CD14-positive monocyte (primary cell): ENCODE data around the gene DNPEP. TPM values are rescaled to one million over a fixed set of nuclear protein-coding genes. Genes with fewer than 3 reads are reported as not detected.

Experiments
- DNase-seq, 3 donors: peaks; one replicate each; pipeline ENCODE4 v3.0.0-alpha.2; 2011 to 2022
- H2AFZ ChIP-seq: 2 replicates; pipeline ENCODE4 v1.6.0; 2012; ENCODE audit warnings: mild to moderate bottlenecking, low read depth, low read length, inconsistent platforms; ENCODE audit not compliant: insufficient read depth, poor library complexity, severe bottlenecking
- H3K27ac ChIP-seq, 2 donors: 1 replicate in 1 of 2; 2 replicates in 1 of 2; pipeline ENCODE4 v1.5.1; 2012 to 2013; ENCODE audit warnings: low read length in 2 of 2, control low read depth in 1 of 2, inconsistent platforms in 1 of 2, low read depth in 1 of 2, mild to moderate bottlenecking in 1 of 2
- H3K27me3 ChIP-seq, 2 donors: one replicate each; pipeline versions ENCODE4 v1.6.0 to v1.6.1; 2011 to 2013; ENCODE audit warnings: low read length in 2 of 2; ENCODE audit not compliant: control insufficient read depth in 2 of 2, insufficient read depth in 2 of 2
- H3K36me3 ChIP-seq, 2 donors: replicated peaks in 1 of 2; 1 replicate in 1 of 2; 2 replicates in 1 of 2; pipeline versions ENCODE4 v1.5.1 to v1.6.1; 2012 to 2013; ENCODE audit warnings: low read length in 2 of 2, control low read depth in 1 of 2, inconsistent platforms in 1 of 2, mild to moderate bottlenecking in 1 of 2; ENCODE audit not compliant: insufficient read depth in 2 of 2, control insufficient read depth in 1 of 2
- H3K4me1 ChIP-seq, 2 donors: 1 replicate in 1 of 2; 2 replicates in 1 of 2; pipeline versions ENCODE4 v1.5.1 to v1.6.1; 2012 to 2013; ENCODE audit warnings: low read length in 2 of 2, control low read depth in 1 of 2, inconsistent platforms in 1 of 2, mild to moderate bottlenecking in 1 of 2, moderate library complexity in 1 of 2; ENCODE audit not compliant: insufficient read depth in 2 of 2, control insufficient read depth in 1 of 2
- H3K4me2 ChIP-seq: replicated peaks from 2 replicates; pipeline ENCODE3; 2012; ENCODE audit warnings: low read length, moderate library complexity, mild to moderate bottlenecking; ENCODE audit not compliant: poor library complexity, severe bottlenecking; ENCODE audit errors: extremely low read depth
- H3K4me3 ChIP-seq, 3 experiments: fragments of 200-600 bp in 1 of 3; sonication (generic) in 1 of 3; replicated peaks in 1 of 3; 1 replicate in 2 of 3; 2 replicates in 1 of 3; pipeline ENCODE4 v1.5.1; 2011 to 2013; ENCODE audit warnings: low read length in 3 of 3, mild to moderate bottlenecking in 3 of 3, control low read depth in 2 of 3, low read depth in 2 of 3, inconsistent platforms in 1 of 3, moderate library complexity in 1 of 3
- H3K79me2 ChIP-seq: 2 replicates; pipeline ENCODE4 v1.6.0; 2012; ENCODE audit warnings: mild to moderate bottlenecking, control low read depth, inconsistent platforms, low read length, moderate library complexity; ENCODE audit not compliant: insufficient read depth
- H3K9ac ChIP-seq: 2 replicates; pipeline ENCODE4 v1.6.0; 2017; ENCODE audit warnings: low read length, mild to moderate bottlenecking; ENCODE audit not compliant: insufficient read depth, poor library complexity, severe bottlenecking
- H3K9me3 ChIP-seq, 2 donors: replicated peaks in 1 of 2; 1 replicate in 1 of 2; 2 replicates in 1 of 2; pipeline versions ENCODE4 v1.5.1 to v1.6.1; 2012 to 2013; ENCODE audit warnings: low read length in 2 of 2, control low read depth in 1 of 2; ENCODE audit not compliant: control insufficient read depth in 1 of 2, insufficient read depth in 1 of 2
- H4K20me1 ChIP-seq: 2 replicates; pipeline ENCODE4 v1.6.0; 2012; ENCODE audit warnings: mild to moderate bottlenecking, low read length, control low read depth, moderate library complexity; ENCODE audit not compliant: insufficient read depth
- H3K27ac Mint-ChIP-seq, 7 donors: one replicate each; pipeline ENCODE4 v1.8.0; 2020; ENCODE audit warnings: mild to moderate bottlenecking in 7 of 7, mixed read lengths in 7 of 7, moderate library complexity in 6 of 7, inconsistent platforms in 2 of 7
- H3K27me3 Mint-ChIP-seq, 3 donors: one replicate each; pipeline ENCODE4 v1.8.0; 2021 to 2022; ENCODE audit warnings: low read depth in 3 of 3, mild to moderate bottlenecking in 3 of 3, mixed read lengths in 3 of 3, moderate library complexity in 3 of 3, inconsistent platforms in 1 of 3
- H3K36me3 Mint-ChIP-seq, 2 donors: one replicate each; pipeline ENCODE4 v1.8.0; 2020; ENCODE audit warnings: mixed read lengths in 2 of 2, inconsistent platforms in 1 of 2, mild to moderate bottlenecking in 1 of 2
- H3K4me1 Mint-ChIP-seq: one replicate; pipeline ENCODE4 v1.8.0; 2020; ENCODE audit warnings: mild to moderate bottlenecking, mixed read lengths
- H3K4me3 Mint-ChIP-seq, 2 donors: one replicate each; pipeline ENCODE4 v1.8.0; 2020; ENCODE audit warnings: mild to moderate bottlenecking in 2 of 2, mixed read lengths in 2 of 2, moderate library complexity in 1 of 2
- H3K9me3 Mint-ChIP-seq, 7 donors: one replicate each; pipeline ENCODE4 v1.8.0; 2020 to 2022; ENCODE audit warnings: mixed read lengths in 7 of 7, mild to moderate bottlenecking in 6 of 7, moderate library complexity in 6 of 7, inconsistent platforms in 2 of 7
- CTCF ChIP-seq: fragments of 200-600 bp; IDR thresholded peaks from one replicate; pipeline ENCODE4 v1.8.0; 2022; ENCODE audit warnings: antibody characterized with exemption, mild to moderate bottlenecking
- WGBS: methylation state at CpG from one replicate; pipeline ENCODE4 v1.1.5; 2013; ENCODE audit warnings: missing lambda C conversion rate; ENCODE audit not compliant: insufficient coverage; 5-methylcytosine and 5-hydroxymethylcytosine counted together
- intact Hi-C, 2 donors: fragments of 100-400 bp; cut with micrococcal nuclease; formaldehyde crosslinking; loops; one replicate each; pipeline versions ENCODE4 v1.15.0 to v1.15.1; 2023
- polyA plus RNA-seq, 3 donors: library from polyadenylated mRNA; depleted of rRNA in 1 of 3; unstranded in 2 of 3; stranded (reverse) in 1 of 3; fragments of 300-500 nt in 2 of 3; fragments of >200 nt in 1 of 3; fragmentation: Illumina TruSeq in 2 of 3; gene quantifications; 1 replicate in 2 of 3; 2 replicates in 1 of 3; pipeline ENCODE4 v1.2.3, GENCODE V29; 2012 to 2021

DNPEP gene
- polyA plus RNA-seq, 3 donors, result 51.6 to 83.1 (median 60.6) TPM

- peak overlapping the region in 1 of 7 donors; percentile 9 for H3K27ac Mint-ChIP-seq
Observed at GRCh38 chr2:219327719-219328118, 60.0 kb downstream of the DNPEP start.

GRCh38 chr2:219325657-219326315 is 61.9 kb downstream of the DNPEP start:
- H3K9ac ChIP-seq, result no peak overlapping the region
- H3K27ac ChIP-seq, result no peak overlapping the region

More at GRCh38 chr2:219327719-219328118, 60.0 kb downstream of the DNPEP start:
- DNase-seq, result no peak
- Histone ChIP-seq H2AFZ (no peak overlapping the region), H4K20me1 (no peaks in the 10 kb centered on the region), H3K27ac (no peak overlapping the region), H3K4me1 (no peaks in the 10 kb centered on the region), H3K9me3 (peaks cover 0 to 12% of the 10 kb centered on the region in 2 donors), H3K36me3 (no peaks in the 10 kb centered on the region), H3K4me2 (no peak overlapping the region), H3K9ac (no peak overlapping the region), H3K4me3 (no peak overlapping the region), H3K79me2 (no peaks in the 10 kb centered on the region), H3K27me3 (peaks cover 26 to 53% of the 10 kb centered on the region in 2 donors)
- Mint-ChIP-seq H3K4me3 (no peak overlapping the region), H3K36me3 (peaks cover 0 to 6% of the 10 kb centered on the region in 2 donors), H3K27me3 (peaks cover 47 to 66% (median 54%) of the 10 kb centered on the region in 3 donors), H3K4me1 (peaks cover 4% of the 10 kb centered on the region), H3K9me3 (peaks cover 0 to 12% (median 4%) of the 10 kb centered on the region in 7 donors)
- 71% methylated on average over 2 of the region's 2 CpGs for WGBS
- no peak for TF ChIP-seq CTCF
- intact Hi-C loops, result no loop called here

More at GRCh38 chr2:219325657-219326315, 61.9 kb downstream of the DNPEP start:
- WGBS, result 3% methylated on average over 4 of the region's 9 CpGs
- Mint-ChIP-seq H3K27me3 (peaks cover 40 to 58% (median 41%) of the 10 kb centered on the region in 3 donors), H3K36me3 (no peaks in the 10 kb centered on the region), H3K27ac (no peak overlapping the region), H3K4me3 (peak overlapping the region in 1 of 2 donors; percentile 55), H3K9me3 (no peaks in the 10 kb centered on the region), H3K4me1 (peaks cover 4% of the 10 kb centered on the region)
- no peak overlapping the region for H3K4me3 ChIP-seq
- intact Hi-C loops, result no loop called here
- peaks cover 12 to 42% of the 10 kb centered on the region in 2 donors for H3K27me3 ChIP-seq
- DNase-seq, result no peak
- H2AFZ ChIP-seq, result no peak overlapping the region
- no peaks in the 10 kb centered on the region for H3K9me3 ChIP-seq
- H4K20me1 ChIP-seq, result no peaks in the 10 kb centered on the region
- TF ChIP-seq CTCF, result no peak
- H3K79me2 ChIP-seq, result no peaks in the 10 kb centered on the region
- no peak overlapping the region for H3K4me2 ChIP-seq
- no peaks in the 10 kb centered on the region for H3K36me3 ChIP-seq
- H3K4me1 ChIP-seq, result no peaks in the 10 kb centered on the region
